ENCODE measurements around the gene MBOAT7. TPM values are rescaled to one million over a fixed set of nuclear protein-coding genes. Genes with fewer than 3 reads are reported as not detected.

The MBOAT7 gene
- total and polyA plus RNA-seq, 4 donors, result 10.3 to 31.5 (median 15.0) TPM

DNA sequence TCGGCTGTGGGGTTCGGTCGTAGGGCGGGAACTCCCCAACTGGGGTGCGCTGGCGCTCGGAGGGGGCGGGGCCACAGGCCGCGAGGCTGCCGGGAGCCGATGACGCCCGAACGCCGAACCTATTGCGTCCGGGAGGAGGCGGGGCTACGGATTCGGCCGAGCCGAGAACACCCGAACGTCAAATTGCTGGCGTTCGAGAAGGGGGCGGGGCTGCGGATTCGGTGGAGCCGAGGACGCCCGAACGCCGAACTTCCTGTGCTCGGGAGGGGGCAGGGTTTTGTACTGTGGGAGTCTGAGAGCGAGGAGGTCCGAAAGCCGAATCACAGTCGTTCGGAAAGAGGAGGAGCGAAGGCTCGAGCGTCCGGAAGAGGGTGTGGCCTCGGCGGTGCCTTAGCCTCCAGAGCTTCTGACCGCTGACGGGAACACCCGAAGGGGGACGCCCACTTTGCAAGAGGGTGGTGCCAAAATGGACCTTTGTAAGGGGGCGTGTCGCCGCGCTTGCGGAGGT lies 1.2 kb upstream of the MBOAT7 start:
- H3K9me3 ChIP-seq (ENCODE audit: control insufficient read depth in 4 of 4, low read length in 3 of 4), result no peaks in the 10 kb centered on the region
- no peak for TF ChIP-seq RAD21 (IDR thresholded peaks at IDR 0.05)
- TF ChIP-seq, protein P1, sequence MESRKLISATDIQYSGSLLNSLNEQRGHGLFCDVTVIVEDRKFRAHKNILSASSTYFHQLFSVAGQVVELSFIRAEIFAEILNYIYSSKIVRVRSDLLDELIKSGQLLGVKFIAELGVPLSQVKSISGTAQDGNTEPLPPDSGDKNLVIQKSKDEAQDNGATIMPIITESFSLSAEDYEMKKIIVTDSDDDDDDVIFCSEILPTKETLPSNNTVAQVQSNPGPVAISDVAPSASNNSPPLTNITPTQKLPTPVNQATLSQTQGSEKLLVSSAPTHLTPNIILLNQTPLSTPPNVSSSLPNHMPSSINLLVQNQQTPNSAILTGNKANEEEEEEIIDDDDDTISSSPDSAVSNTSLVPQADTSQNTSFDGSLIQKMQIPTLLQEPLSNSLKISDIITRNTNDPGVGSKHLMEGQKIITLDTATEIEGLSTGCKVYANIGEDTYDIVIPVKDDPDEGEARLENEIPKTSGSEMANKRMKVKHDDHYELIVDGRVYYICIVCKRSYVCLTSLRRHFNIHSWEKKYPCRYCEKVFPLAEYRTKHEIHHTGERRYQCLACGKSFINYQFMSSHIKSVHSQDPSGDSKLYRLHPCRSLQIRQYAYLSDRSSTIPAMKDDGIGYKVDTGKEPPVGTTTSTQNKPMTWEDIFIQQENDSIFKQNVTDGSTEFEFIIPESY (IDR thresholded peaks at IDR 0.05), result peak; percentile 83
- TF ChIP-seq HNF4G (IDR thresholded peaks at IDR 0.05), result peak; percentile 94
- TF ChIP-seq, protein P2, sequence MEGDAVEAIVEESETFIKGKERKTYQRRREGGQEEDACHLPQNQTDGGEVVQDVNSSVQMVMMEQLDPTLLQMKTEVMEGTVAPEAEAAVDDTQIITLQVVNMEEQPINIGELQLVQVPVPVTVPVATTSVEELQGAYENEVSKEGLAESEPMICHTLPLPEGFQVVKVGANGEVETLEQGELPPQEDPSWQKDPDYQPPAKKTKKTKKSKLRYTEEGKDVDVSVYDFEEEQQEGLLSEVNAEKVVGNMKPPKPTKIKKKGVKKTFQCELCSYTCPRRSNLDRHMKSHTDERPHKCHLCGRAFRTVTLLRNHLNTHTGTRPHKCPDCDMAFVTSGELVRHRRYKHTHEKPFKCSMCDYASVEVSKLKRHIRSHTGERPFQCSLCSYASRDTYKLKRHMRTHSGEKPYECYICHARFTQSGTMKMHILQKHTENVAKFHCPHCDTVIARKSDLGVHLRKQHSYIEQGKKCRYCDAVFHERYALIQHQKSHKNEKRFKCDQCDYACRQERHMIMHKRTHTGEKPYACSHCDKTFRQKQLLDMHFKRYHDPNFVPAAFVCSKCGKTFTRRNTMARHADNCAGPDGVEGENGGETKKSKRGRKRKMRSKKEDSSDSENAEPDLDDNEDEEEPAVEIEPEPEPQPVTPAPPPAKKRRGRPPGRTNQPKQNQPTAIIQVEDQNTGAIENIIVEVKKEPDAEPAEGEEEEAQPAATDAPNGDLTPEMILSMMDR (IDR thresholded peaks at IDR 0.05; ENCODE audit: low read depth, low read length, missing input control), result no peak
- TF ChIP-seq, protein P3, sequence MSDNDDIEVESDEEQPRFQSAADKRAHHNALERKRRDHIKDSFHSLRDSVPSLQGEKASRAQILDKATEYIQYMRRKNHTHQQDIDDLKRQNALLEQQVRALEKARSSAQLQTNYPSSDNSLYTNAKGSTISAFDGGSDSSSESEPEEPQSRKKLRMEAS (IDR thresholded peaks at IDR 0.05), result no peak
- no peak for TF ChIP-seq TAF1 (conservative IDR thresholded peaks at IDR 0.05)
- peak; percentile 71 for TF ChIP-seq SP1 (IDR thresholded peaks at IDR 0.05)
- TF ChIP-seq, protein P4, sequence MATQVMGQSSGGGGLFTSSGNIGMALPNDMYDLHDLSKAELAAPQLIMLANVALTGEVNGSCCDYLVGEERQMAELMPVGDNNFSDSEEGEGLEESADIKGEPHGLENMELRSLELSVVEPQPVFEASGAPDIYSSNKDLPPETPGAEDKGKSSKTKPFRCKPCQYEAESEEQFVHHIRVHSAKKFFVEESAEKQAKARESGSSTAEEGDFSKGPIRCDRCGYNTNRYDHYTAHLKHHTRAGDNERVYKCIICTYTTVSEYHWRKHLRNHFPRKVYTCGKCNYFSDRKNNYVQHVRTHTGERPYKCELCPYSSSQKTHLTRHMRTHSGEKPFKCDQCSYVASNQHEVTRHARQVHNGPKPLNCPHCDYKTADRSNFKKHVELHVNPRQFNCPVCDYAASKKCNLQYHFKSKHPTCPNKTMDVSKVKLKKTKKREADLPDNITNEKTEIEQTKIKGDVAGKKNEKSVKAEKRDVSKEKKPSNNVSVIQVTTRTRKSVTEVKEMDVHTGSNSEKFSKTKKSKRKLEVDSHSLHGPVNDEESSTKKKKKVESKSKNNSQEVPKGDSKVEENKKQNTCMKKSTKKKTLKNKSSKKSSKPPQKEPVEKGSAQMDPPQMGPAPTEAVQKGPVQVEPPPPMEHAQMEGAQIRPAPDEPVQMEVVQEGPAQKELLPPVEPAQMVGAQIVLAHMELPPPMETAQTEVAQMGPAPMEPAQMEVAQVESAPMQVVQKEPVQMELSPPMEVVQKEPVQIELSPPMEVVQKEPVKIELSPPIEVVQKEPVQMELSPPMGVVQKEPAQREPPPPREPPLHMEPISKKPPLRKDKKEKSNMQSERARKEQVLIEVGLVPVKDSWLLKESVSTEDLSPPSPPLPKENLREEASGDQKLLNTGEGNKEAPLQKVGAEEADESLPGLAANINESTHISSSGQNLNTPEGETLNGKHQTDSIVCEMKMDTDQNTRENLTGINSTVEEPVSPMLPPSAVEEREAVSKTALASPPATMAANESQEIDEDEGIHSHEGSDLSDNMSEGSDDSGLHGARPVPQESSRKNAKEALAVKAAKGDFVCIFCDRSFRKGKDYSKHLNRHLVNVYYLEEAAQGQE (IDR thresholded peaks at IDR 0.05), result peak; percentile 9
- TF ChIP-seq GABPA (IDR thresholded peaks at IDR 0.05 in 1 of 2, conservative IDR thresholded peaks at IDR 0.05 in 1 of 2), result peak; percentile 40 to 79
- TF ChIP-seq JUND (IDR thresholded peaks at IDR 0.05), result peak in 1 of 2 donors; percentile 56
- TF ChIP-seq, protein P5, sequence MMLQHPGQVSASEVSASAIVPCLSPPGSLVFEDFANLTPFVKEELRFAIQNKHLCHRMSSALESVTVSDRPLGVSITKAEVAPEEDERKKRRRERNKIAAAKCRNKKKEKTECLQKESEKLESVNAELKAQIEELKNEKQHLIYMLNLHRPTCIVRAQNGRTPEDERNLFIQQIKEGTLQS (IDR thresholded peaks at IDR 0.05), result no peak
- peak; percentile 27 to 55 for TF ChIP-seq RXRA (IDR thresholded peaks at IDR 0.05)
- peak; percentile 35 for TF ChIP-seq NR2F2 (IDR thresholded peaks at IDR 0.05)
- TF ChIP-seq HNF4A (conservative IDR thresholded peaks at IDR 0.05), result peak; percentile 42 to 51
- peak in 1 of 2 donors; percentile 7 for TF ChIP-seq EGR1 (IDR thresholded peaks at IDR 0.05; ENCODE audit: low read depth in 2 of 2)
- peak; percentile 13 for TF ChIP-seq FOXA2 (IDR thresholded peaks at IDR 0.05)
- peak; percentile 31 for TF ChIP-seq FOXA1 (IDR thresholded peaks at IDR 0.05)
- peak; percentile 71 for TF ChIP-seq YY1 (IDR thresholded peaks at IDR 0.05)
- H3K4me3 ChIP-seq (ENCODE audit: low read depth in 1 of 3, low read length in 3 of 3), result peak overlapping the region; percentile 51 to 78 (median 68)
- H3K9ac ChIP-seq (ENCODE audit: low read depth in 1 of 2, low read length in 2 of 2), result peak overlapping the region; percentile 63 to 77
- WGBS, result under 1% methylated on average over 56 of the region's 56 CpGs
- peak overlapping the region; percentile 96 to 99 for H3K27ac ChIP-seq (ENCODE audit: low read depth in 1 of 2, low read length in 2 of 2)
- no peaks in the 10 kb centered on the region for H3K27me3 ChIP-seq (ENCODE audit: control insufficient read depth in 4 of 4, insufficient read depth in 4 of 4, low read length in 3 of 4)
- H3K36me3 ChIP-seq (ENCODE audit: control insufficient read depth in 4 of 4, insufficient read depth in 3 of 4, low read depth in 1 of 4, low read length in 3 of 4), result peaks cover 4 to 17% (median 12%) of the 10 kb centered on the region in 4 donors
- DNase-seq (ENCODE audit: low spot score), result peak; percentile 99
- H3K4me1 ChIP-seq (ENCODE audit: control insufficient read depth in 4 of 4, insufficient read depth in 4 of 4, low read length in 3 of 4), result peaks cover 9 to 22% (median 15%) of the 10 kb centered on the region in 4 donors
